GM10847 (cell line): ENCODE measurements around the gene EYA2.

ENCODE experiments used
- POLR2A ChIP-seq: IDR thresholded peaks from 2 replicates; pipeline ENCODE4 v1.6.1; 2011; ENCODE audit not compliant: insufficient read length; ENCODE audit errors: extremely low read depth

The EYA2 gene

DNA sequence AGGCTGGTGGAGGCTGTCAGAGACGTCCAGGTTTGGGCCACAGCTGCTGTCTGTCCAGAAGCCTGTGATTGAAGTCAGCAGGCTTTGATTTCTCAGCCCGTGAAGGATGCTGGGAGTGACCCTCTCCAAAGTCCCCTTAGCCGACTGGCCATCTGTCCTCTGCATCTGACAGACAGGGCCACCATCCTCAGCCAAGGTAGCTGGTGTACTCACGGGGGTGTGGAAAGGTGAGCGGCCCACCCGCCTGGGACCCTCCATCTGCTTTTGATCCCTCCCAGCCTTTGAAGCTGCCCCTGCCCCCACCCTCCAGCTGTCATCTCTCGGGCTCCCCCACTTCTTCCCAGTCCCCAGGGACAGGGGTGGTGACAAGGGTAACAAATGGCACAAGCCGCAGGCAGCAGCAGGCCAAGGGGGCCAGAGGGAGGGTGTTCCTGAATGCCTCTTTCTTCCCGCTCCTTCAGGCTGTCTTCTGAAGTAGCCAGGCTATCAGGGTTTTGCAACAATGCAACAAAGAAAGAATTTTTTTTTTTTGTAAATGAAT lies 84.4 kb downstream of the EYA2 start:
- TF ChIP-seq POLR2A: no peak

GRCh38 chr20:46979603-46980241 lies 85.1 kb downstream of the EYA2 start:
- TF ChIP-seq POLR2A: no peak

DNA sequence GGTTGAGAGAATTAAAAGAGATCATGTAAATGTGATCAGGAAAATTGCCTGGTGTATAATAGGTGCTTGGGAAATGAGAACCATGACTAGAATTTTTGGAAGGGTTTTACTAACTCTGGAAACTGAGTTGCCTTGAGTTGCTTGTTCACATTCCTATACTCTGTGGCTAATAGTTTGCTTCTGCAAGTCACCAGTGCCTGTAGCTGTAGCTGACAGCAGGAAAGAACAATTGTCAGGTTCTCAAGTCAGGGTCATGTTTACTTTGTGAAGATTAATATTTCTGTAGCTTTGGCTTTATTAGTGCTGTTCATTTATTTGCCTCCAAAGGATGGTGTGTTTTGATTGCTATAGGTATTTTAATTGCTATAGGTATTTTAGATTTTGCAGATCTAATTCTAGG lies 86.5 kb downstream of the EYA2 start:
- TF ChIP-seq POLR2A: no peak

- TF ChIP-seq POLR2A: no peak
These were observed 88.8 kb downstream of the EYA2 start for GRCh38 chr20:46983466-46983865.

DNA sequence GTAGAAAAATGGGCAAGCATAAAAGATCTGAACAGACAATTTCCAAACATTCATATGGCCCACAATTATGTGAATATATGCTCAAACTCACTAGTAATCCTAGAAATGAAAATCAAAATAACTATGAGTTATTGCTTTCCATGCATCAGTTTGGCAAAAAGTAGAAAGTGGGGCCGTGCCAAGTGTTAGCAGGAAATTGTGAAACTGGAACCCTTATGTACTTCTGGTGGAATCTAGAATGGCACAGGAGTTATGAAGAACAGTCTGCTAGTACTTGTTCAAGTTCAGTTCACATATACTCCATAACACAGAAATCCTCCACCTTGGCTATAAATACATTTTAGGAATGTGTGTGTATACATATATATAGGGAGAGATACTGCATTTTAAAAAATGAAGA lies 89.8 kb downstream of the EYA2 start:
- no peak for TF ChIP-seq POLR2A

DNA sequence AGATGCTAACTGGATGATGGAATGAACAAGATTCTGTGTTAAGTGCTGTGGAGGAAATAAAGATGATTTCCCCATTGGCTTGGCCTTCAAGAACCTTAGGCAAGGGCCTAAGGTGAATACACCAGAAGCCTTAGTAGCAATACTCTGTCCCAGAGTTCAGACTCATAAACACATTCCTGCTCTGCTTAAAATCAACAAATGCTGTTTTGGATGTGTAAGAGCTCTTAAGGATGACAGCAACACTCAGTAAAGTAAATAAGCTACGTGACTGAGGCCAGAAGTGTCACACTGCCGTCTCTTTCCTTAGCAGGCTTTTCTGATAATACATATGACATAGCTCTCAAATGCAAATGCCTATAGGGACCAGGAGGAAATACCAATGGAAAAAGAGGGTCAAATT lies 90.6 kb downstream of the EYA2 start:
- TF ChIP-seq POLR2A: no peak

- no peak for TF ChIP-seq POLR2A
These were observed 91.0 kb downstream of the EYA2 start for GRCh38 chr20:46985671-46986070.

- TF ChIP-seq POLR2A: no peak
These were observed 92.4 kb downstream of the EYA2 start for GRCh38 chr20:46987001-46987400.

- TF ChIP-seq POLR2A: no peak
These were observed 95.5 kb downstream of the EYA2 start for GRCh38 chr20:46990017-46990595.

GRCh38 chr20:46990596-46991104 lies 96.0 kb downstream of the EYA2 start:
- no peak for TF ChIP-seq POLR2A

DNA sequence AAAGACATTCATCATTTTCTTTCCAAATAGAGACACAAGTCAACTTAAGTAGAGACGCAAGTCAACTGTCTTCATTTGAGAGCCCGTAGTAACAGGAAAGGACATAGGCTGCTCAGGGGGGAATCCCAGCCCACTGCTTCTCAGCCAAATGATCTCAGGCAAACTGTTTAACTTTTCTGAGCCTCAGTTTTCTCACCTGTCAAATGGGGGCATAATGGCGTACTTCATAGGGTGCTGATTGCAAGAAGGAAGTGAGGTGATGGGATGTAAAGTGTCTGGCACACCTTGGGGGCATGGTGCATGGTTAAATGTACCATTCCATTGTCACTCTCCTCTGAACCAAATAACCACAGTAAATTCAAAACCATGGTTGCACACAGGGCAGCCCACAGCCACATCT lies 96.5 kb downstream of the EYA2 start:
- no peak for TF ChIP-seq POLR2A

- no peak for TF ChIP-seq POLR2A
These were observed 97.4 kb downstream of the EYA2 start for GRCh38 chr20:46991880-46992639.

- TF ChIP-seq POLR2A: no peak
These were observed 98.0 kb downstream of the EYA2 start for GRCh38 chr20:46992640-46993035.

DNA sequence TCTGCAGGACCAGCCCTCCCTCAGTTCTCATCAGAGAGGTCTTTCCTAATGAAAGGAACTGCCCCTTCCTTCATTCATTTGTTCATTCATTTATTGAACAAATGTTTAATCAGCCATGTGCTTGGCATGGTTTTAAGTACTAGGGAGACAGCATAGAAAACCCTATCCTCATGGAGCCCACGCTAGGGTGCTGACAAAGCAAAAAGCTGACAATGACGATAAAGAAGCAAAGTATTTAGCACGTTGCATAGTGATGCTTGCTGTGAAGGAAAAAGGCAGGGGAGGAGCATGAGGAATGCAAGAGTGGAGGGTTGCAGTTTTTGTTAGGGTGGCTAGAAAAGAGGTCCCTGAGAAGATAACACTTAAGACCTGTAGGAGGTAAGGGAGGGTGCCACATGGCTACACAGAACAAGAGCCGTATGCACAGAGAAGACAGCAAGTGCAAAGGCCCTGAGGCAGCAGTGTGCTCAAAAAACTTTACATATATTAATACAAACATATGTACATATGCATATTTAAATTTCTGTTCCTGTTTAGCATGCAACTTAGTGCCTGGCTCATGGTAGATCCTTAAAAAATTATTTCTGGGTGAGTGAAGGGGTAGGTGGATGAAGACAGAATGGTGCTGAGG lies 98.9 kb downstream of the EYA2 start:
- TF ChIP-seq POLR2A: no peak

GRCh38 chr20:46994341-46994740 lies 99.7 kb downstream of the EYA2 start:
- TF ChIP-seq POLR2A: no peak
